ENCODE results near the gene DIPK1B. TPM values are rescaled to one million over a fixed set of nuclear protein-coding genes. Genes with fewer than 3 reads are reported as not detected.

DIPK1B gene
- total and polyA plus RNA-seq, 2 donors (not counting 3 experiments of a cell fraction or from before 2014, with no cell fraction given) = 253 to 441 TPM

GRCh38 chr9:136717399-136717798 is 5.0 kb downstream of the DIPK1B start:
- no peak for DNase-seq (ENCODE audit: low read depth, low spot score)
- Histone ChIP-seq H3K4me1 (ENCODE audit: control insufficient read depth, extremely low read depth, insufficient read depth, low read length) (peaks cover 67% of the 10 kb centered on the region), H3K4me3 (replicated peaks in 1 of 3; ENCODE audit: insufficient read depth in 1 of 3, low read depth in 1 of 3, low read length in 3 of 3) (no peak overlapping the region), H3K79me2 (ENCODE audit: control insufficient read depth, insufficient read depth, low read length) (peaks cover 63% of the 10 kb centered on the region), H3K4me2 (ENCODE audit: insufficient read depth, low read length) (no peak overlapping the region), H3K9ac (replicated peaks; ENCODE audit: extremely low read depth, insufficient read depth, low read length) (no peak overlapping the region), H3K9me1 (replicated peaks; ENCODE audit: control insufficient read depth, extremely low read depth, insufficient read depth, low read length) (no peaks in the 10 kb centered on the region), H3K9me3 (replicated peaks; ENCODE audit: control insufficient read depth, insufficient read depth, low read length) (no peaks in the 10 kb centered on the region), H2AFZ (ENCODE audit: low read depth, low read length) (no peak overlapping the region), H3K27ac (ENCODE audit: insufficient read depth, low read depth, low read length) (no peak overlapping the region), H4K20me1 (replicated peaks; ENCODE audit: control insufficient read depth, extremely low read depth, insufficient read depth, low read length) (no peaks in the 10 kb centered on the region), H3K36me3 (ENCODE audit: control insufficient read depth in 2 of 2, extremely low read depth in 1 of 2, insufficient read depth in 2 of 2, low read length in 2 of 2) (peaks cover 0 to 13% of the 10 kb centered on the region in 2 experiments), H3K27me3 (ENCODE audit: control insufficient read depth in 2 of 2, insufficient read depth in 2 of 2, low read length in 2 of 2) (no peaks in the 10 kb centered on the region)
- POLR2A ChIA-PET = interaction anchor here (0.6 to 3.6 kb wide), 2 partner anchors 10 to 571 kb away, joined by 4 to 20 read pairs; no protein-coding TSS in a partner anchor
- dilution Hi-C loops (cut with MboI; ENCODE audit: extremely low pct_ligation_motif_present, low sequenced_read_pairs) = no loop called here
- no peak for FAIRE-seq
- CTCF ChIA-PET = interaction anchor here (1.4 kb wide), 1 partner anchor 46 kb away, joined by 3 read pairs; no protein-coding TSS in a partner anchor
- intact Hi-C loops (cut with micrococcal nuclease) = no loop called here
- no TSS peak for BruUV-seq (replicated peaks)
- TF ChIP-seq MYC (IDR thresholded peaks at IDR 0.05; ENCODE audit: low read depth, low read length) = no peak
- no peak for TF ChIP-seq FOS (IDR thresholded peaks at IDR 0.05; ENCODE audit: borderline replicate concordance, insufficient read depth, low read length)
- no peak for TF ChIP-seq GATA2 (IDR thresholded peaks at IDR 0.05; ENCODE audit: insufficient read depth, insufficient read length, low read depth, low read length)
- TF ChIP-seq CTCF (IDR thresholded peaks at IDR 0.05; ENCODE audit: extremely low read depth in 1 of 2, insufficient read depth in 1 of 2, low read depth in 1 of 2, low read length in 2 of 2) = no peak
- TF ChIP-seq MAX (IDR thresholded peaks at IDR 0.05; ENCODE audit: insufficient read depth, insufficient read length) = no peak
- TF ChIP-seq EZH2 (IDR thresholded peaks at IDR 0.05; ENCODE audit: borderline replicate concordance, low read depth, low read length, severe bottlenecking) = no peak
- TF ChIP-seq POLR2AphosphoS5 (IDR thresholded peaks at IDR 0.05; ENCODE audit: insufficient read depth, low read depth, low read length) = no peak
- no peak for TF ChIP-seq JUN (IDR thresholded peaks at IDR 0.05; ENCODE audit: borderline replicate concordance, insufficient read depth, insufficient read length, low read depth)
- TF ChIP-seq POLR2A (IDR thresholded peaks at IDR 0.05; ENCODE audit: low read depth, low read length) = no peak
